HG03095 (cell line): ENCODE data around the gene TNFSF12.
"Not testable (repeated sequence)": the region's sequence is repeated elsewhere in the genome, so short reads cannot be mapped to it uniquely, and the experiment has no call there.

Source experiments
- ATAC-seq: cut with Tn5 transposase; IDR thresholded peaks from one replicate; pipeline ENCODE4 v1.9.1; 2021; ENCODE audit warnings: moderate library complexity; ENCODE audit not compliant: unreplicated experiment

The TNFSF12 gene

GRCh38 chr17:7583253-7584109, 34.6 kb downstream of the TNFSF12 start, which contains the start of gene MPDU1:
Gene MPDU1, plus strand, starts transcription at chr17:7583852. Its CDS starts 11 bp downstream, at chr17:7583863.
- ATAC-seq, result peak; percentile 54

- ATAC-seq, result no peak
Observed at GRCh38 chr17:7586673-7587419, 38.0 kb downstream of the TNFSF12 start.

GRCh38 chr17:7587420-7588151, 38.7 kb downstream of the TNFSF12 start:
- ATAC-seq, result no peak

- no peak for ATAC-seq
Observed at GRCh38 chr17:7588553-7589203, 39.8 kb downstream of the TNFSF12 start.

- no peak for ATAC-seq
Observed at GRCh38 chr17:7589204-7589868, 40.5 kb downstream of the TNFSF12 start.

GRCh38 chr17:7589891-7590691, 41.2 kb downstream of the TNFSF12 start, which contains the start of gene SOX15:
Gene SOX15, minus strand, starts transcription at chr17:7590094. Its CDS starts 418 bp downstream, at chr17:7589676.
- ATAC-seq, result no peak

GRCh38 chr17:7590743-7591142, 41.9 kb downstream of the TNFSF12 start:
- ATAC-seq, result no peak

- ATAC-seq, result no peak
Observed at GRCh38 chr17:7591596-7591995, 42.7 kb downstream of the TNFSF12 start.

GRCh38 chr17:7592422-7593021, 43.7 kb downstream of the TNFSF12 start:
- no peak for ATAC-seq

- no peak for ATAC-seq
Observed at GRCh38 chr17:7593296-7593695, 44.4 kb downstream of the TNFSF12 start.

- not testable (repeated sequence) for ATAC-seq
Observed at GRCh38 chr17:7597561-7597960, 48.7 kb downstream of the TNFSF12 start.

GRCh38 chr17:7606280-7606679, 57.4 kb downstream of the TNFSF12 start:
- no peak for ATAC-seq
